Stimulated activated CD4-positive, alpha-beta T cell treated with anti-CD3 and anti-CD28 coated beads, Interleukin-2, amount 100 ng/mL, for 4 hours (primary cell): ENCODE data around the gene ADARB2.
"Not testable (repeated sequence)": the region's sequence is repeated elsewhere in the genome, so short reads cannot be mapped to it uniquely, and the experiment has no call there.

Experiments
- DNase-seq: peaks from one replicate; pipeline ENCODE4 v3.0.0-alpha.2; 2020; ENCODE audit warnings: low read depth

Gene ADARB2

DNA sequence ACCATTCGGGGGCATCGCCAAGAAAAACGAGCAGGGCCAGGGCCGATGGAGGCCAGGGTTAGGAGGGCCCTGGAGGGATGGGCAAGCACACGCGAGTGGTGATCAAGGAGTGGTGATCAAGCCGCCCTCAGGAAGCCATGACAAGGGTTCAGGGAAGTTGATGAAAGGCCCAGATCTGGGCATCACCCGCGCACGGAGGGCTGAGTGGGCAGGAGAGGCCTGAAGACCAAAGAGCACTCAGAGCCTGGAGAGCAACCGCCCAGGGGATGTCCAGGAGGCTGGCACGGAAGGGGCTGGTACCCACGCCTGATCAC lies 566.5 kb downstream of the ADARB2 start:
- no peak for DNase-seq

DNA sequence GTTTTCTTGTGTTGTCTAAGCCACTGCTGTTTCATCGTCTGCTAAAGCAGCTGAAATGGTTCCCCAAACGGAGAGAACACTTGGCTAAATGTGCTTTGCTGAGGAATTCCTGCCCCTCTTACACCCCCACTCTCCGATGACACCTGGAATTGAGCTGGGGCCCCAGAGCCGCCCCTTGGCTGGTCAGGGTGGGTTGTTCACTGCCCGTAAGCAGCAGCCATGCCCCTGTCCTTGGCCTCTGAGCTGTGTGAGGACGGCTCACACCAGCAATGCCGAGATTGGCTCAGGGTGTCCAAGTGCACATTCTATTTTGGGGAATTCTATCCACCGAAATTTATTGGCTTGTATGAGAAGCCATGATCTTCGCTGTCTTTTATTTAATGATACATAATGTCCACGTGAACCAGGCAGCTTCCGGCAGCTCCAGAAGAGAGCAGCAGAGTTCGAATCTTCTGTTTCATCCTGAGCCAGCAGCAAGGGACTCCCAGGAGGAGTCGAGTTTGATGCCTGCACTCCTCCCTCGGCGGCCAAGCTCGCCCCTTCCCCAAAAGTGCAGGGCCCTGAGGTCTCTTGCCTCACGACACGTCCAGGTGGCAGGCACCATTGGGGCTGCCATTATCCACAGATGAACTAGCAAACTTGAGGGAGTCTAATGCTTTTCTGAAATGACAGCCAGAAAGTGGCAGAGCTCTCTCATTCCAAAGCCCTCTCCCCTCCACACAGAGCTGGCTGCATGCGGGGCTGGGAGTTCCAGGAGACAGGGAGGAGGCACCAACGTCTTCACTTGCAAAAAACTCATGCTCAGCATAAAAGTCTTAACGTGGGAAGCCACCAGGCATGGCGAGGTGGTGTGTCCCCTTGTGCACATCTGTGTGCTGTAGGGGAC lies 567.1 kb downstream of the ADARB2 start:
- DNase-seq: no peak

GRCh38 chr10:1169186-1169885 lies 568.0 kb downstream of the ADARB2 start:
- no peak for DNase-seq

DNA sequence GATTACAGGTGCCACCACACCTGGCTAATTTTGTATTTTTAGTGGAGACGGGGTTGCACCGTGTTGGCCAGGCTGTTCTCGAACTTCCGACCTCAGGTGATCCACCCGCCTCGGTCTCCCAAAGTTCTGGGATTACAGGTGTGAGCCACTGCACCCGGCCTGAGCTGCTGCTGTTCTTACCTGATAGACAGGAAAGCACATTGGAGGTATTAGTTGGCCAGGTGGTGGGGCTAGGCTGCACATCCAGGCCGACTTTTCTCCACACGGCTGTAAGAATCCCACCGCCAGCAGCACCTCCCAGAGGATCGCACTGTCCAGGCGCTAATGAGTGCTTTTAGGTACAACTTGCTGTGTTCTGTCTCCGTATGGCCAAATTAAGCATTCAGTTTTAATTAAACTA lies 568.6 kb downstream of the ADARB2 start:
- no peak for DNase-seq

GRCh38 chr10:1166828-1167275 lies 570.5 kb downstream of the ADARB2 start:
- DNase-seq: no peak

GRCh38 chr10:1166101-1166827 lies 571.1 kb downstream of the ADARB2 start:
- no peak for DNase-seq

DNA sequence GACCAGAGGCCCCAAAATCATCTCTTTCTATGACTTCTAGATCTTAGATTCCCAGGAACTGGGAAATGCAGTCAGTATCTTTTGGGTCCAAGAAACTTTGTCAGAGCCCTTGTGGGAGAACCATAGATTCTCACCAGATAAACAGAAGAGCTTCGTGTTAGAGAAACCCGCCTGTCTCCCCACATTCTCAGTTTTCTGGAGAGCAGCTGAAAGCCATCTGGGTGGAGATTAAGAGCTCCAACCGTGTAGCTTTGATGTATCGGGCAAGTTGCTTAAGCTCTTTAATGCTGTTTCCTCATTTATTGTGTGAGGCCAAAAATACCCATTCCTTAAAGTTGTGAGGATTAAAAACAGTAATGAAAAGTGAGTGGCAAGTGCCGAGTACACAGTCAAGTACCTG lies 573.5 kb downstream of the ADARB2 start:
- DNase-seq: no peak

DNA sequence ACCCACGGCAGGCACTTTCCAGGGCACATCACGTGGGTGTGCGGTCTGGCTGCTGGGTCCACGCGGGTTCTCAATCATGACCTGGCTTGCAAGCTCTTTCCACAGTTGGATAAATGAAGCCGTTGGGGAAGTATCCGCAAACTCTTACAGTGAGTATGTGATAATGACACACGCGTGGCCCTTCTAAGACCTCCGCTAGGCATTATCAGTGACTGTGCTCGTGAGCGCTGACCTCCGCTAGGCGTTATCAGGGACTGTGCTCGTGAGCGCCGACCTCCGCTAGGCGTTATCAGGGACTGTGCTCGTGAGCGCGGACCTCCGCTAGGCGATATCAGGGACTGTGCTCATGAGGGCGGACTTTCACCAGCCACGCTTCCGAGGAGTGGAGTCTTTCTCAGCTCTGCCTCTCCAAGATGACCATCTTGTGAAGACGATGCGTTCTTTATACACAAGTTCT lies 574.1 kb downstream of the ADARB2 start:
- no peak for DNase-seq

GRCh38 chr10:1162481-1163203 lies 574.7 kb downstream of the ADARB2 start:
- no peak for DNase-seq

GRCh38 chr10:1161315-1161673 lies 576.0 kb downstream of the ADARB2 start:
- DNase-seq: not testable (repeated sequence)

- DNase-seq: no peak
These were observed 576.6 kb downstream of the ADARB2 start for GRCh38 chr10:1160561-1161314.

- DNase-seq: no peak
These were observed 577.9 kb downstream of the ADARB2 start for GRCh38 chr10:1159131-1160061.

- not testable (repeated sequence) for DNase-seq
These were observed 578.8 kb downstream of the ADARB2 start for GRCh38 chr10:1158536-1158935.

- DNase-seq: no peak
These were observed 579.3 kb downstream of the ADARB2 start for GRCh38 chr10:1158066-1158465.

- DNase-seq: no peak
These were observed 579.8 kb downstream of the ADARB2 start for GRCh38 chr10:1157615-1157933.

GRCh38 chr10:1156921-1157614 lies 580.3 kb downstream of the ADARB2 start:
- DNase-seq: no peak

- DNase-seq: no peak
These were observed 580.8 kb downstream of the ADARB2 start for GRCh38 chr10:1156616-1156886.

DNA sequence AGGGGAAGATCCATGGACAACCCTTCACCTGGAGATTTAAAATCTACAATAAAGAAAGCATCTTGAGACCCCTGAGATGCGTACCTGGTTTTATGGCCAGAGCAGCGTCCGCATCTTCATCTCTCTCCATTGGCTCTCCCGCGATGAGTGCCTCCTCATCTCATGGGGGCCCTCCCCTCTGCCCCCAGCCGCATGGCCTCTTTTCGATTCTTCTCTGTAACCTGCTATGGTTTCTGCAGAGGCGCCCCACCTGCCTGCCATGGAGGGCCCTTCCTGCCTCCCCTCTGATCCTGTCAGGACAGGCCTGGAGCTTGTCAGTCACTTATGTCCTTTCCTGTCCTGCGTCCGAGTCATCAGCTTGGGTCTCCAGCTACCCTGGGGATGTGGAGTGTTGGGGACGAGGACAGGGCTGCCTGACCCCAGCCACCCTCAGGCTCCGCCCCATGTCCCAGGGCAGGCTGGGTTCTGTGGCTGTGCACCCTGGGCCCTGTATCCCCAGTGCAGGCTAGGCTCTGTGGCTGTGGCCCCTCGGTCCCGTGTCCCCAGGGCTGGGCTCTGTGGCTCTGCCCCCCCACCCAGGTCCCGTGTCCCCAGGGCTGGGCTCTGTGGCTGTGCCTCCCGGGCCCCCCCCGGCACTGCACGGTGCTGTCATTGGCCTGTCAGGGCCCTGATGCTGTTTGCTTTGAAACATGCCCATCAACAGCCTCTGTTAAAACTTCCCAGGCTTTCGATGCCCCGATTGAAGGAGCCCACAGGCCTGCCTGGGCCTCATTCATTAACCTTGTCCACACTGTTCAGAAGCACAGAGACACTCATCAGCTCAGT lies 581.3 kb downstream of the ADARB2 start:
- DNase-seq: no peak
